Fibroblast of mammary gland (primary cell): ENCODE measurements around the gene PLEK.
"Not testable (repeated sequence)": the region's sequence is repeated elsewhere in the genome, so short reads cannot be mapped to it uniquely, and the experiment has no call there.

ENCODE experiments used
- DNase-seq: peaks from one replicate; pipeline ENCODE4 v3.0.0-alpha.2; 2010; ENCODE audit warnings: low read depth
- H3K4me3 ChIP-seq: 2 replicates; pipeline ENCODE4 v1.5.1; 2011; ENCODE audit warnings: low read depth, mild to moderate bottlenecking, low read length, moderate library complexity; ENCODE audit not compliant: control insufficient read depth
- TF ChIP-seq, protein P1 (sequence below): conservative IDR thresholded peaks from 2 replicates; pipeline ENCODE4 v1.5.1; 2011; ENCODE audit warnings: low read depth, low read length, inconsistent platforms; ENCODE audit not compliant: control insufficient read depth, insufficient read depth

PLEK gene

DNA sequence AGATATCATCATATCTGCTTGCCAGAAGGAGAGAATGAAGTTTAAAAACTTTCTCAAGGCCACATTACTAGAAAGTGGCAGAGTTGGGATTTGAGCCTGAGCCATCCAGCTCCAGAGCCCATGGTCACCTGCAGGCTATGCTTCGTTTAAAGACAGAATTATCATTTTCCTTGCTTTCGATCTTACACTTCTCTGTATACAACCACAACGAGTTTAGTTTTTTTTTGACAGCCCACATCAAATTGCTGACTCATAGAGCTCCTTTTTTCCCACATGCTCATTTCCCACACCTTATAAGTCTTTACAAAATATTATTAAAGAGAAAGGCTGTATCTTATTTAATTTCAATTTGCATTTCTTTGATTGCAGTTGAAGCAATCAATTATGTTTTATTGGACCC, 6.5 kb downstream of the PLEK start:
- TF ChIP-seq, protein P1, sequence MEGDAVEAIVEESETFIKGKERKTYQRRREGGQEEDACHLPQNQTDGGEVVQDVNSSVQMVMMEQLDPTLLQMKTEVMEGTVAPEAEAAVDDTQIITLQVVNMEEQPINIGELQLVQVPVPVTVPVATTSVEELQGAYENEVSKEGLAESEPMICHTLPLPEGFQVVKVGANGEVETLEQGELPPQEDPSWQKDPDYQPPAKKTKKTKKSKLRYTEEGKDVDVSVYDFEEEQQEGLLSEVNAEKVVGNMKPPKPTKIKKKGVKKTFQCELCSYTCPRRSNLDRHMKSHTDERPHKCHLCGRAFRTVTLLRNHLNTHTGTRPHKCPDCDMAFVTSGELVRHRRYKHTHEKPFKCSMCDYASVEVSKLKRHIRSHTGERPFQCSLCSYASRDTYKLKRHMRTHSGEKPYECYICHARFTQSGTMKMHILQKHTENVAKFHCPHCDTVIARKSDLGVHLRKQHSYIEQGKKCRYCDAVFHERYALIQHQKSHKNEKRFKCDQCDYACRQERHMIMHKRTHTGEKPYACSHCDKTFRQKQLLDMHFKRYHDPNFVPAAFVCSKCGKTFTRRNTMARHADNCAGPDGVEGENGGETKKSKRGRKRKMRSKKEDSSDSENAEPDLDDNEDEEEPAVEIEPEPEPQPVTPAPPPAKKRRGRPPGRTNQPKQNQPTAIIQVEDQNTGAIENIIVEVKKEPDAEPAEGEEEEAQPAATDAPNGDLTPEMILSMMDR: no peak
- no peak overlapping the region for H3K4me3 ChIP-seq
- DNase-seq: no peak

DNA sequence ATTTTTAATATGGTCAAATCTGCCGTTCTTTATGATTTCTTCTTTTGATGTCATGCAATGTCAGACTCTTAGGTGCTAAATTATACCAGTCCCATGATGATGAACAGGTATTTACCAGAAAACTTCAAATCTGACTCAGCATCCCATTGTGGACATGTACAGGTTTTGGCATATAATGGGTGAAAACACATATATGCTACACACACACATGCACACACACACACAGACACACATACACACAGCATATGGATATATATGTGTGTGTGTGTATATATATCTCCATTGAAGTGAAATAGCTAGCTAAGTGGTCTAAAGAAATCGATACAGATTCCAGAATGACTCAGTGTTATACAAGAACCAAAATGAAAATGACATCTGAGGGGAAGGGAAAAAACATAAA, 7.4 kb downstream of the PLEK start:
- TF ChIP-seq, protein P1: no peak
- no peak overlapping the region for H3K4me3 ChIP-seq
- no peak for DNase-seq

DNA sequence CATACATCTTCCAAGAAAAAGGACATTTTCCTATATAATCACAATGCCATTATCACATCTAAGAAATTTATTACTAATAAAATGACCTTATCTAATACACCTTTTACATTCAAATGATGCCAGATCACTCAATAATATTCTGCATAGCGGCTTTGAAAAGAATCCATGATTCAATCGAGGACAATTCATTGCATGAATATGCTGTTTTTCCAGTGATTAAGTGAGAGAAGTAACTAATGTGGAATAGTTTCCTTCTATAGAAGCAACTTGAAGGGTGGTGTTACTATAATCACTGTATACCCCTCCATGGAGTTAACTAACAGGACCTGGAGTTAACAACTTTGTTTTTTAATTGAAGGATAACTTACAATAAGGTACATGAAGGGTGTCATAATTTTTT, 9.1 kb downstream of the PLEK start:
- DNase-seq: no peak
- TF ChIP-seq, protein P1: no peak
- no peak overlapping the region for H3K4me3 ChIP-seq

DNA sequence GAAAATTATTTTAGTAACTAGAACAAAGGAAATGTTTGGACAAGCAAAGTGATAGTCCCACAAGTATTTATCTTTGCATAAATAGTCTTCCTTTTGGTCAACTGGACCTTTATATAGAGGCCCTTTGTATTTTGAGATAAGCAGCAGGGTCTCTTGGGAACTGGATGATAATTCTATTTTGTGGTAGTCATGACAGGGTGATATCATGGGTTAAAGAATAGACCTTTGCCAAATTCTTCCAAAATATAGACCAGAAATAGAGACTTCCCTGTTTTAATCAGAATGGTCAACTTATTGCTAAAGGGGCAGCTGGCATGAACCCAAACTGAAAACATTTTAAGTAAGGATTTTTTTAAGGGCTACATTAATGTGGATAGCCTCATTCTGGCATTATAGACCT, 10.5 kb downstream of the PLEK start:
- H3K4me3 ChIP-seq: no peak overlapping the region
- TF ChIP-seq, protein P1: no peak
- no peak for DNase-seq

DNA sequence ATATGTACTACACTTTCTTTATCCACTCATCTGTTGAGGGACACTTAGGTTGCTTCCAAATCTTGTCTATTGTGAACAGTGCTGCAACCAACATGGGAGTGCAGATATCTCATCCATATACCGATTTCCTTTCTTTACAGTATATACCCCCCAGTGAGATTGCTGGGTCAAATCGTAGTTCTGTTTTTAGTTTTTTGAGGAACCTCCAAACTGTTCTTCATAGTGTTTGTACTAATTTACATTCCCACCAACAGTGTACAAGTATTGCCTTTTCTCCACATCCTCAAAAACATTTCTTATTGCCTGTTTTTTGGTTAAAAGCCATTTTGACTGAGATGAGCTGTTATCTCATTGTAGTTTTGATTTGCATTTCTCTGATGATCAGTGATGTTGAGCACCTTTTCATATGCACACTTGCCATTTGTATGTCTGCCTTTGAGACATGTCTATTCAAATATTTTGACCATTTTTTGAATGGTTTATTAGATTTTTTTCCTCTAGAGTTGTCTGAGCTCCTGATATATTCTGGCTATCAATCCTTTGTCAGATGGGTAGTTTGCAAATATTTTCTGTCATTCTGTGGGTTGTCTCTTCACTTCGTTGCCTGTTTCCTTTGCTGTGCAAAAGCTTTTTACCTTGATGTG, 12.2 kb downstream of the PLEK start:
- DNase-seq: no peak
- TF ChIP-seq, protein P1: no peak
- H3K4me3 ChIP-seq: no peak overlapping the region

DNA sequence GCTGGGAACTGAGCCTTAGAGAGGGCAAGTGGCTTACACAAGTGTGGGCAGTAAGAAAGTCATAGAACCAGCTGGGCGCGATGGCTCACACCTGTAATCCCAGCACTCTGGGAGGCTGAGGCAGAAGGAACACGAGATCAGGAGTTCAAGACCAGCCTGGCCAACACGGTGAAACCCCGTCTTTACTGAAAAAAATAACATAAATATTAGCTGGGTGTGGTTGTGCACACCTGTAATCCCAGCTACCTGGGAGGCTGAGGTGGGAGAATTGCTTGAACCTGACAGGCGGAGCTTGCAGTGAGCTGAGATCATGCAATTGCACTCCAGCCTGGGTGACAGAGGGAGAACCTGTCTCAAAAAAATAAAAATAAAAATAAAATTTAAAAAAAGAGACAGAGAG, 13.7 kb downstream of the PLEK start:
- not testable (repeated sequence) for H3K4me3 ChIP-seq, DNase-seq

DNA sequence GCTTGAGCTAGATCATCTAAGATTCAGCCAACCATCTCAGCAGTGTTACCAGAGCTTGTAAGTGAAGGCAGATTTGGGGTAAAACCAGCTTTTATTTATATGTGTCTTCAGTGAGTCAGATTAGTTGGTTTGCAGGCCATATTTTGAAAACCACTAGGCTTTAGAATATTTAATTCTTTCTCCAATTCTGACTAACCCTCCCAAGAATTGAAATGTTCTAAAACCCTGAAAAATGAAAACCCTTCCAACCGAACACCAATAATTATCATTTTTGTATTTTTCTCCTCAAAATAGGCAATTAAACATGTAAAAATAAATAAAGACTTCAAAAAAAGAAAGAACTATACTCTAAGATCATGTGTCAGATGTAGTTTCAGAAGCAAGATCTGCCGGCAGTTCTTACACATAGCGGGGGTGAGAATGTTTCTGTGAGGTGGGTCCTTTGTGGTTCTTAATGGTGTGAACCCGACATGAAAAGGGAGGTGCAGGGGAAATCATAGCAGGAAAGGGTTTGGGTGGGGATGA, 14.2 kb downstream of the PLEK start:
- DNase-seq: no peak
- no peak overlapping the region for H3K4me3 ChIP-seq

More for the DNA sequence above, 14.2 kb downstream of the PLEK start:
- TF ChIP-seq, protein P1: no peak
